GM23338 (cell line): ENCODE data around the gene GGA1. TPM values are rescaled to one million over a fixed set of nuclear protein-coding genes. Genes with fewer than 3 reads are reported as not detected.

Source experiments
- ATAC-seq: fragments of 200-7000 bp; cut with Tn5 transposase; 3 replicates; pipeline ENCODE4 v1.9.1; 2020
- DNase-seq: peaks from one replicate; pipeline ENCODE4 v3.0.0-alpha.2; 2015; ENCODE audit warnings: low spot score
- H2AFZ ChIP-seq: fragments of 200-600 bp; sonication (generic); 2 replicates; pipeline ENCODE4 v1.8.0; 2016; ENCODE audit warnings: antibody characterized with exemption, mild to moderate bottlenecking, moderate library complexity
- H3F3A ChIP-seq: fragments of 200-600 bp; sonication (generic); replicated peaks from 2 replicates; pipeline ENCODE4 v1.8.0; 2017; ENCODE audit warnings: antibody characterized with exemption, mixed run types, low read depth
- H3K27ac ChIP-seq: fragments of 200-600 bp; sonication (generic); 2 replicates; pipeline ENCODE4 v1.6.1; 2016; ENCODE audit warnings: low read depth
- H3K27me3 ChIP-seq: fragments of 200-600 bp; sonication (generic); 2 replicates; pipeline ENCODE4 v1.8.0; 2016; ENCODE audit warnings: mild to moderate bottlenecking, mixed run types, moderate library complexity; ENCODE audit not compliant: insufficient read depth
- H3K36me3 ChIP-seq: fragments of 200-600 bp; sonication (generic); 2 replicates; pipeline ENCODE4 v1.8.0; 2016; ENCODE audit warnings: mild to moderate bottlenecking; ENCODE audit not compliant: insufficient read depth
- H3K4me1 ChIP-seq: fragments of 200-600 bp; sonication (generic); 2 replicates; pipeline ENCODE4 v1.8.0; 2016; ENCODE audit warnings: mild to moderate bottlenecking, moderate library complexity; ENCODE audit not compliant: insufficient read depth
- H3K4me2 ChIP-seq: fragments of 200-600 bp; sonication (generic); 2 replicates; pipeline ENCODE4 v1.7.1; 2017; ENCODE audit warnings: mixed run types
- H3K4me3 ChIP-seq: fragments of 200-600 bp; sonication (generic); 2 replicates; pipeline ENCODE4 v1.6.1; 2016; ENCODE audit warnings: mixed run types
- H3K79me2 ChIP-seq: fragments of 200-600 bp; sonication (generic); replicated peaks from 2 replicates; pipeline ENCODE4 v1.8.0; 2017; ENCODE audit warnings: mild to moderate bottlenecking; ENCODE audit not compliant: insufficient read depth
- H3K9me2 ChIP-seq: fragments of 200-600 bp; sonication (generic); 2 replicates; pipeline ENCODE4 v1.8.0; 2017; ENCODE audit not compliant: insufficient read depth
- H4K20me1 ChIP-seq: fragments of 200-600 bp; sonication (generic); replicated peaks from 2 replicates; pipeline ENCODE4 v1.8.0; 2017; ENCODE audit warnings: mild to moderate bottlenecking; ENCODE audit not compliant: insufficient read depth
- H3K27ac Mint-ChIP-seq: 2 replicates; pipeline ENCODE4 v1.8.0; 2020; ENCODE audit warnings: inconsistent platforms, mild to moderate bottlenecking, moderate library complexity, mixed read lengths
- H3K27me3 Mint-ChIP-seq: 3 replicates; pipeline ENCODE4 v1.8.0; 2022; ENCODE audit warnings: low read depth, mild to moderate bottlenecking, moderate library complexity, mixed read lengths, inconsistent platforms; ENCODE audit not compliant: insufficient read depth, poor library complexity
- H3K36me3 Mint-ChIP-seq: 3 replicates; pipeline ENCODE4 v1.8.0; 2021; ENCODE audit warnings: low read depth, mild to moderate bottlenecking, inconsistent platforms, moderate library complexity, mixed read lengths
- H3K4me1 Mint-ChIP-seq: 3 replicates; pipeline ENCODE4 v1.8.0; 2020; ENCODE audit warnings: mild to moderate bottlenecking, inconsistent platforms, mixed read lengths
- H3K4me3 Mint-ChIP-seq: 3 replicates; pipeline ENCODE4 v1.8.0; 2021; ENCODE audit warnings: moderate library complexity, mild to moderate bottlenecking, inconsistent platforms, mixed read lengths
- H3K9me3 Mint-ChIP-seq: 3 replicates; pipeline ENCODE4 v1.8.0; 2020; ENCODE audit warnings: moderate library complexity, mild to moderate bottlenecking, inconsistent platforms, mixed read lengths
- CREB1 ChIP-seq: fragments of 250-450 bp; sonication (Bioruptor Pico); IDR thresholded peaks from 2 replicates; pipeline ENCODE4 v1.5.0; 2020; ENCODE audit warnings: low read depth, mild to moderate bottlenecking, moderate library complexity
- EZH2 ChIP-seq: fragments of 200-600 bp; sonication (generic); IDR thresholded peaks from one replicate; pipeline ENCODE4 v1.8.0; 2017; ENCODE audit warnings: antibody characterized with exemption, mild to moderate bottlenecking, low read depth; ENCODE audit not compliant: unreplicated experiment
- EZH2phosphoT487 ChIP-seq: fragments of 200-600 bp; sonication (generic); IDR thresholded peaks from one replicate; pipeline ENCODE4 v1.8.1; 2018; ENCODE audit warnings: antibody characterized with exemption; ENCODE audit not compliant: unreplicated experiment
- JUNB ChIP-seq: IDR thresholded peaks from one replicate; pipeline ENCODE4 v1.6.1; 2016; ENCODE audit warnings: antibody characterized with exemption; ENCODE audit not compliant: unreplicated experiment
- NANOG ChIP-seq: IDR thresholded peaks from 2 replicates; pipeline ENCODE4 v1.6.1; 2016; ENCODE audit warnings: antibody characterized with exemption, borderline replicate concordance
- POLR2AphosphoS5 ChIP-seq: IDR thresholded peaks from 2 replicates; pipeline ENCODE4 v1.6.1; 2016; ENCODE audit warnings: antibody characterized with exemption, low read depth
- ZNF114 ChIP-seq: fragments of 250-450 bp; sonication (Bioruptor Pico); IDR thresholded peaks from 2 replicates; pipeline ENCODE4 v1.5.0; 2020; ENCODE audit warnings: mild to moderate bottlenecking, moderate library complexity
- ZNF331 ChIP-seq: fragments of 250-450 bp; sonication (Bioruptor Pico); IDR thresholded peaks from 2 replicates; pipeline ENCODE4 v1.5.0; 2020; ENCODE audit warnings: low read depth, mild to moderate bottlenecking, moderate library complexity
- polyA plus RNA-seq: library from polyadenylated mRNA; unstranded; fragments of >200 nt; fragmentation: Nextera tagmentation; extraction: Ambion mirVana; gene quantifications from 2 replicates; pipeline ENCODE4 v1.2.1, GENCODE V29; 2016
- total RNA-seq: library from RNA; depleted of rRNA; stranded (reverse); fragments of >200 nt; shearing (Covaris generic); gene quantifications from 2 replicates; pipeline ENCODE4 v1.2.3, GENCODE V29; 2014
- TF ChIP-seq, protein P1 (sequence below), 2 experiments: fragments of 200-600 bp in 1 of 2; sonication (generic) in 1 of 2; conservative IDR thresholded peaks; 2 replicates each; pipeline versions ENCODE4 v1.5.1 to v1.6.1; 2016 to 2017; ENCODE audit warnings: antibody characterized with exemption in 2 of 2, low read depth in 2 of 2, mild to moderate bottlenecking in 2 of 2, moderate library complexity in 1 of 2

GGA1 gene
- total and polyA plus RNA-seq, 2 experiments from 2014 or later: 36.9 to 57.1 TPM

DNA sequence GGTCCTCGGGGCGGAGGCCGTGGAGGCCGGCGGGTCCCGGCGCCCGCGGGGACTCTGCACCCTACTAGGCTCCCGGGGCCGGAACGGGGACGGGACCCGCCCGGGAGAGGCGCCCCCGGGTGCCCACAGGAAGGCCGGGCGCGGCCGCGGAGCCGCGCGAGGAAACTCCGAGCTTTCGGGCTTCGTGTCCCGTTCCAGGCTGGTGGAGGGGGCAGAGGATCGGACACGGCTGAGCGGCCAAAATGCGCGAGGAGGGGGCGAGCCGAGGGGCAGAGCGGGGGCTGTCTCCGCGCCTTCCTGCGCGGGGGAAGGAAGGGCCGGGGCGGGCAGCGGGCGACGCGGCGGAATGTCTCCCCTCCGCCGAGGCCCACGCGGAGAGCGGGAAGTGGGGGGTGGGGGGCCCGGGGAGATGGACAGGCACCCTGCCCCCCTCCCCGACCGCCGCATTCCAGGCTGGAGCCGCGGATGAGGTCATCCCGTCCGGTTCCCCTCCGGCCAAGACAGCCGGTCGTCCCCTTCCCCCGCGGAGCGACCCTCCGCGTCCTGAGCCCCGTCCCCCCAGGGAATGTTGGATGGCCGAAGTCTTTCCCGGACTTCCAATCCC is 47.9 kb upstream of the GGA1 start:
- peak; percentile 2; the same call in 2 of the 3 replicates for ATAC-seq
- no peaks in the 10 kb centered on the region; the same call in 1 of the 3 replicates for H3K9me3 Mint-ChIP-seq
- Histone ChIP-seq H3K4me1 (peaks cover 42% of the 10 kb centered on the region), H4K20me1 (no peaks in the 10 kb centered on the region), H3K79me2 (peaks cover 17% of the 10 kb centered on the region), H3K4me3 (peak overlapping the region; percentile 64), H3F3A (peaks cover 12% of the 10 kb centered on the region), H3K27ac (no peak overlapping the region), H3K36me3 (no peaks in the 10 kb centered on the region), H2AFZ (peak overlapping the region; percentile 76), H3K27me3 (peaks cover 48% of the 10 kb centered on the region), H3K4me2 (peak overlapping the region; percentile 96), H3K9me2 (no peaks in the 10 kb centered on the region)
- peak overlapping the region; percentile 76 for H3K4me3 Mint-ChIP-seq
- H3K4me1 Mint-ChIP-seq: peaks cover 50% of the 10 kb centered on the region
- no peak overlapping the region for H3K27ac Mint-ChIP-seq
- TF ChIP-seq, protein P1, sequence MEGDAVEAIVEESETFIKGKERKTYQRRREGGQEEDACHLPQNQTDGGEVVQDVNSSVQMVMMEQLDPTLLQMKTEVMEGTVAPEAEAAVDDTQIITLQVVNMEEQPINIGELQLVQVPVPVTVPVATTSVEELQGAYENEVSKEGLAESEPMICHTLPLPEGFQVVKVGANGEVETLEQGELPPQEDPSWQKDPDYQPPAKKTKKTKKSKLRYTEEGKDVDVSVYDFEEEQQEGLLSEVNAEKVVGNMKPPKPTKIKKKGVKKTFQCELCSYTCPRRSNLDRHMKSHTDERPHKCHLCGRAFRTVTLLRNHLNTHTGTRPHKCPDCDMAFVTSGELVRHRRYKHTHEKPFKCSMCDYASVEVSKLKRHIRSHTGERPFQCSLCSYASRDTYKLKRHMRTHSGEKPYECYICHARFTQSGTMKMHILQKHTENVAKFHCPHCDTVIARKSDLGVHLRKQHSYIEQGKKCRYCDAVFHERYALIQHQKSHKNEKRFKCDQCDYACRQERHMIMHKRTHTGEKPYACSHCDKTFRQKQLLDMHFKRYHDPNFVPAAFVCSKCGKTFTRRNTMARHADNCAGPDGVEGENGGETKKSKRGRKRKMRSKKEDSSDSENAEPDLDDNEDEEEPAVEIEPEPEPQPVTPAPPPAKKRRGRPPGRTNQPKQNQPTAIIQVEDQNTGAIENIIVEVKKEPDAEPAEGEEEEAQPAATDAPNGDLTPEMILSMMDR (conservative IDR thresholded peaks at IDR 0.05; ENCODE audit: low read depth in 2 of 2): no peak
- no peak for TF ChIP-seq JUNB
- TF ChIP-seq ZNF114: no peak
- TF ChIP-seq NANOG: no peak
- TF ChIP-seq EZH2phosphoT487: no peak
- TF ChIP-seq EZH2: peak; percentile 27
- H3K36me3 Mint-ChIP-seq: peaks cover 5% of the 10 kb centered on the region; the same call in 2 of the 3 replicates
- H3K27me3 Mint-ChIP-seq: peaks cover 48% of the 10 kb centered on the region
- DNase-seq: peak; percentile 41

DNA sequence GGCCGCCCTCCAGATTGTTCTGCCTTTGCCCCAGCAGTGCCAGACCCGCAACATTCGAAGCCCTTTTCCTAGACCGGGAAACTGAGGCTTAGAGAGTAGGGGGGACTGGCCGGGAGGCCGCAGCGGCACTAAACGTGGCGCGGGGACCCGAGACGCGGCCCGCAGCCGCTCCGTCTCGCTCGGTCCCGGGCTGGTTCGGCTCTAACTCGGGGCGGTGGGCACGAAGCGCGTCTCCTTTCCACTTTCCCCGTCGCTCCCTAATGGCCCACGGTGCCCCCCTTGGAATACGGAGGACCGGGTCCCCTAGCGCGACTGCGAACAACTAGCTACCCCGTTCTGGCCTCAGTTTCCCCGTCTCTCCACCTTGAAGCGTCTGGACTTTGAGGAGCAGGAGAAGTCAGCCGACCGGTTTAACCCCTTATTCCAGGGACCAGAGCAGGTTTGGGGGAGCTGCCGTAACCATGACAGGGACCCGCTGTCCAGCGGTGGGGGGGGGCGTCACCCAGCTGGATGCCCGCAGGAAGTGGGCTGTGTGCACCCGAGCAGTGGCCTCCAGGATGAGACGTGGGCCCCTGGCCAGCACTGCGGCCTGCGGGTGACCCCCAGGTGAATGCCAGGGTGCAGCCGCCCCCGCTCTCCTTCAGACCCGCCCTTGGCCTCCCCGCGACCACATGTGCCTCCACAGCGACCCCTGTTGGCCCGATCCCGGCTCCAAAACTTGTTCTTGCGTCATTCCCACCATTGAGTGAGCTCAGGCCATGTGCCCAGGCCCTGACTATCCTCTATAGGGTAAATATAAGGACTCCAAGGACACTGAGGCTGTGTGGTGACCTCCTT is 47.2 kb upstream of the GGA1 start:
- H3K4me1 ChIP-seq: peaks cover 36% of the 10 kb centered on the region
- peaks cover 17% of the 10 kb centered on the region for H3K79me2 ChIP-seq
- peaks cover 5% of the 10 kb centered on the region; the same call in 2 of the 3 replicates for H3K36me3 Mint-ChIP-seq
- peak; percentile 96 for DNase-seq
- H3K27ac Mint-ChIP-seq: peak overlapping the region; percentile 89; the same call in 1 of the 2 replicates
- H3K4me3 Mint-ChIP-seq: peak overlapping the region; percentile 76
- no peaks in the 10 kb centered on the region for H3K9me2 ChIP-seq
- peaks cover 44% of the 10 kb centered on the region for H3K27me3 Mint-ChIP-seq
- ATAC-seq: peak; percentile 66
- H3K4me1 Mint-ChIP-seq: peaks cover 45% of the 10 kb centered on the region
- H3K36me3 ChIP-seq: no peaks in the 10 kb centered on the region
- no peak overlapping the region for H3K27ac ChIP-seq
- peaks cover 12% of the 10 kb centered on the region for H3F3A ChIP-seq
- H4K20me1 ChIP-seq: no peaks in the 10 kb centered on the region
- peak overlapping the region; percentile 64 for H3K4me3 ChIP-seq
- H3K4me2 ChIP-seq: peak overlapping the region; percentile 96
- no peaks in the 10 kb centered on the region; the same call in 1 of the 3 replicates for H3K9me3 Mint-ChIP-seq
- peak; percentile 40; the same call in 1 of the 2 replicates for TF ChIP-seq POLR2AphosphoS5
- no peak for TF ChIP-seq JUNB
- TF ChIP-seq, protein P1 (conservative IDR thresholded peaks at IDR 0.05; ENCODE audit: low read depth in 2 of 2): peak; percentile 83 to 87
- no peak for TF ChIP-seq NANOG
- peak; percentile 71 for TF ChIP-seq CREB1
- TF ChIP-seq ZNF331 (CRISPR knock-in tag): no peak
- peak; percentile 52 for TF ChIP-seq EZH2
- H2AFZ ChIP-seq: peak overlapping the region; percentile 76
- H3K27me3 ChIP-seq: peaks cover 48% of the 10 kb centered on the region
